SKM-1 treated with dmso at 0.1 percent for 144 hours (cell line): ENCODE data around the gene EXOC5.

ENCODE experiments used
- DNase-seq: peaks from one replicate; lab custom pipeline; 2025; ENCODE audit not compliant: unreplicated experiment; lab: John Stamatoyannopoulos, UW

The EXOC5 gene

DNA sequence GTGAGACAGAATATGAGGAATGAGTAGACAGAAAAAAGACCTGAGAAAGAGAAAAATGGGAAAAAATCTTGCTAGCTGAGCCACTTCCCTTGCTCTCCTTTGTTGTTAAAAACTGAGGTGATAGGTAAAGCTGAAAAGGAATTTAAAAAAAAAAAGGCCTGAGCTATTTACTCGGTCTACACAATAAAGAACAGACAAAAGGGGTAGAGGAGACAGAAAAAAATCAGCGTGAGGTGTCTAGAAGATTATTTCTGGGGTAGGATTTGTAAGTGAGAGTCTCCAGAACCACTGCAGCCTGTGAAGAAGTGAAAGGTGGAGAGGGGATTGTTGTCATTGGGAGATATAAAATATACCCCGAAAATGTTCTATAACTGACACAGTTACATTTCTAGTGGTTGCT lies 98.8 kb downstream of the EXOC5 start:
- DNase-seq, result no peak

DNA sequence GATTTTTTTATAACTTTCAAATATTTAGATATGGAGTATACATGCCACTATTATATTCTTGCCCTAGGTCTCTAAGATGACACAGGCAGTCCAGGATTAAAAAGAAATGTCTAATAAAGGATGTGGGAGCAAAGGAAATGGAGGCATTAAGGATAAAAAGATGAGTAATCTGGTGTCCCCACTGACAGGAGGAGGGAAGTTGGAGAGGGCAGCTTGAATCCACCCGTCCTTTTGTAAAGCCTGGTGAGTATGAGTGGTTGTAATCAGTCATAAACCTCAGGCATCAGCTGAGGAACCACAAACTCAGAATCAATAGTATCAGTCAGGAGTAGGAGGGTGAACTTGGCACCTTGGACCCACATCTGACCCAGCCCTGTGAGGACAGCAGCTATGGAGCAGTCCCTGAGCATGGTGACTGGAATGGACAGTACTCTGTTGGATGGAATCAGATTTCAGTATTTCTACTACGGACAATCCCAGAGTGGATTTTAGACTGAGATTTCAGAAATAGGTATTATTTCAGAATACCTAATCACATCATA lies 100.5 kb downstream of the EXOC5 start:
- no peak for DNase-seq

DNA sequence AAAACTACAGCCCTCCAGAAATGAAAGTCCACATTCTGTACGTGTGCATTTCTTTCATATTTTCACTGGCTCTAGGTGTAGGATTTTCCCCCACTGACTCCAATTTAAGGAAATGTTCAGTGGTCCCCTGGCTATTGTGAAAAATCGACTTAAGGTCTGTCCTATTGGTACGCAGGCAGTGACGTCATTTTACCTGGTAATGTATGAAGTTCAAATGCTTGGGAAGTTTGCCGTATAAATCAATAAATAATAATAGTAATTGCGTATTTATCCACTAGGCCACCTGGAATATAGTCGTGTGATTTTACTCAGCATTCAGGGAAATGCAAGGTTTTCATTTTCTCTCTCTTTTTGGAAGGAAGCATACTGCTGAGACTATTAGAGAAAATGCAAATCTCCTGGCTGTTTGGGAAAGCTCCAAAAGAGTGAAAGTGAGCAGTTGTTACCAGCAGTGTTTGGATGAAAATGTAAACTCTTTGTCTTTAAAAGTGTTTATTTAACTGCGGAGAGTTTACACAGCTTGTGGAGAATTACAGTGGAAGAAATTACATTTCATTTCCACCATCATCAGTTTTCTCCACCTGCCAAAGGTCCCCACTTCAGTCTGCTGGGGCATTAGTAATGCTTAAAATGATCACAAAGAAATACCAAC lies 107.0 kb downstream of the EXOC5 start:
- DNase-seq, result no peak

DNA sequence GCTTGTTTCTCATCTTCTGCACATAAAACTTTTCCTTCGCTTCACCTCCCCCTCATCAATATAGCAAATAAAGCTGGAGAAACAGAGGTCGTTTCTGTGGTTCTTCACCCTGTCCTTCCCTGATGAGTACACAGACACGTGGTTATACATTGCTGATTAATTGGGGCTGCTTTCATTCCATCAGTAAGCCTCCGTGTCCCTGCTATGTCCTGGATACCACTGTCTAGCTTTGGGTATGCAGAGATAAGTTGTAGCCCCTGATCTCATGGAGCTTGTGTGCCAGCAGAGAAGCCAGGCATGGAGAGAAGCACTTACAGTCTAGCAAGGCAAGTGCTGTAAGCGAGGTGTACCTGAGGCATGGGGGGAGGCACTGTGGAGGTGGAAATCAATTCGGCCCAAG lies 108.4 kb downstream of the EXOC5 start:
- no peak for DNase-seq

DNA sequence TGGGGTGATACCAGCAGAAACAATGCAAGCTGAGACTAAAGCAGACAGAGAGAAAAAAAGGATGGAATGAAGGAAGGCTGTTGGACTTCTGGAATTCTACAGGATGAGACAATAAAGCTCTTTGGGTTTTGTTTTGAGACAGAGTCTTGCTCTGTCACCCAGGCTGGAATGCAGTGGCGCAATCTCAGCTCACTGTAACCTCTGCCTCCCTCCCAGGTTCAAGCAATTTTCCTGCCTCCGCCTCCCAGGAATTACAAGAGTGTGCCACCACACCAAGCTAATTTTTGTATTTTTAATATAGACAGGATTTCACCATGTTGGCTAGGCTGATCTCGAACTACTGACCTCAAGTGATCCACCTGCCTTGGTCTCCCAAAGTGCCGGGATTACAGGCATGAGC lies 115.4 kb downstream of the EXOC5 start:
- no peak for DNase-seq
